H1 (cell line): ENCODE results near the gene ZAP70.

Experiments
- CTCF ChIP-seq, 3 experiments: IDR thresholded peaks; 1 replicate in 2 of 3; 2 replicates in 1 of 3; pipeline versions ENCODE4 v1.5.1 to v1.6.1; 2011; ENCODE audit warnings: low read length in 3 of 3, mild to moderate bottlenecking in 3 of 3, inconsistent platforms in 2 of 3, low read depth in 1 of 3, moderate library complexity in 1 of 3; ENCODE audit not compliant: insufficient read depth in 1 of 3; ENCODE audit errors: control extremely low read depth in 1 of 3
- EGR1 ChIP-seq: IDR thresholded peaks from 2 replicates; pipeline ENCODE4 v1.6.1; 2011; ENCODE audit warnings: low read depth, low read length, borderline replicate concordance
- EP300 ChIP-seq, 2 experiments: IDR thresholded peaks; 1 replicate in 1 of 2; 2 replicates in 1 of 2; pipeline ENCODE4 v1.6.1; 2011 to 2012; ENCODE audit warnings: low read depth in 2 of 2, low read length in 2 of 2, mild to moderate bottlenecking in 2 of 2, borderline replicate concordance in 1 of 2, inconsistent platforms in 1 of 2, moderate library complexity in 1 of 2
- HDAC6 ChIP-seq: IDR thresholded peaks from one replicate; pipeline ENCODE4 v1.7.1; 2012; ENCODE audit warnings: low read depth, mild to moderate bottlenecking, inconsistent platforms, low read length, moderate library complexity
- JUND ChIP-seq: IDR thresholded peaks from 2 replicates; pipeline ENCODE4 v1.6.1; 2011; ENCODE audit warnings: mild to moderate bottlenecking, improper control_type of control experiment, low read length
- POLR2A ChIP-seq, 2 experiments: IDR thresholded peaks; 1 replicate in 1 of 2; 2 replicates in 1 of 2; pipeline ENCODE4 v1.6.1; 2011; ENCODE audit warnings: low read depth in 2 of 2, low read length in 2 of 2, mild to moderate bottlenecking in 2 of 2; ENCODE audit errors: control extremely low read depth in 1 of 2
- SP1 ChIP-seq: IDR thresholded peaks from 2 replicates; pipeline ENCODE4 v1.6.1; 2011; ENCODE audit warnings: low read depth, low read length
- TCF12 ChIP-seq: IDR thresholded peaks from 2 replicates; pipeline ENCODE4 v1.6.1; 2011; ENCODE audit warnings: low read depth, mild to moderate bottlenecking, low read length

- TF ChIP-seq CTCF (IDR thresholded peaks at IDR 0.05; ENCODE audit: control extremely low read depth in 1 of 3, insufficient read depth in 1 of 3, low read depth in 1 of 3, low read length in 3 of 3) (no peak), SP1 (no peak), POLR2A (IDR thresholded peaks at IDR 0.05; ENCODE audit: control extremely low read depth in 1 of 2, low read depth in 2 of 2, low read length in 2 of 2) (no peak), JUND (no peak), HDAC6 (no peak), EGR1 (no peak), TCF12 (no peak), EP300 (IDR thresholded peaks at IDR 0.05; ENCODE audit: borderline replicate concordance in 1 of 2, low read depth in 2 of 2, low read length in 2 of 2) (no peak)
Observed at GRCh38 chr2:97755491-97755890, 42.1 kb downstream of the ZAP70 start.
